HG03442 (cell line): ENCODE results near the gene DZIP3.
"Not testable (repeated sequence)": the region's sequence is repeated elsewhere in the genome, so short reads cannot be mapped to it uniquely, and the experiment has no call there.

Experiments used
- ATAC-seq: cut with Tn5 transposase; IDR thresholded peaks from one replicate; pipeline ENCODE4 v1.9.1; 2021; ENCODE audit warnings: mild to moderate bottlenecking, moderate library complexity; ENCODE audit not compliant: unreplicated experiment

DZIP3 gene

DNA sequence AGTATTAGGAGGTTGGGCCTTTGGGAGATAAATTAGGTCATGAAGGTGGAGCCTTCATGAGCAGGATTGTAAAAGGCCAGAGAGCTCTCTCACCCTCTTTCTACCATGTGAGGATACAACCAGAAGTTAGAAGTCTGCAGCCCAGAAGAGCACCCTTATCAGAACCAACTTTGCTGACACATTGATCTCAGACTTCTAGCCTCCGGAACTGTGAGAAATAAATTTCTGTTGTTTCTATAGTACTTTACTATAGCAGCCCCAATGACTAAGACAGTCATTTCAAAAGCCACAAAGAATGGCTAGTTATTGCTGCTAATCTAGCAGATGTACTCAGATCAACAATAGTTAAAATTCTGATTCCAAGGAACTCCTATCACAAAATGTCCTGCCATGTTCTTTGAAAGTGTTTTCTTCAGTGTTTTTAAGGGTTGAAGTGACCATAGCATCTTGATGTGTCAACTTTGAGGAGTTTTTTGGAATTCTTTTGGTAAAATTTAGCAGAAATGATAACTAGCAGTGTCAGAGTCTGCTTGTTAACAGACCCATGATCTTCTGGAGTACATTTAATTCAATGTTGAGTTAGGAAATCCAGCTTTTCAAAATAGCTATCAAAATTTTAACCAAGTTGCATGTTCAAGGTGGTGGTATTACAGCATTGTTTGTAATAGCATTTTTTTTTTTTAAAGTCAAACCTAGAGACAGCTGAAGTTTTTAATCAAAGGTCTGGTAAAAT is 10.3 kb downstream of the DZIP3 start:
- ATAC-seq, result no peak

DNA sequence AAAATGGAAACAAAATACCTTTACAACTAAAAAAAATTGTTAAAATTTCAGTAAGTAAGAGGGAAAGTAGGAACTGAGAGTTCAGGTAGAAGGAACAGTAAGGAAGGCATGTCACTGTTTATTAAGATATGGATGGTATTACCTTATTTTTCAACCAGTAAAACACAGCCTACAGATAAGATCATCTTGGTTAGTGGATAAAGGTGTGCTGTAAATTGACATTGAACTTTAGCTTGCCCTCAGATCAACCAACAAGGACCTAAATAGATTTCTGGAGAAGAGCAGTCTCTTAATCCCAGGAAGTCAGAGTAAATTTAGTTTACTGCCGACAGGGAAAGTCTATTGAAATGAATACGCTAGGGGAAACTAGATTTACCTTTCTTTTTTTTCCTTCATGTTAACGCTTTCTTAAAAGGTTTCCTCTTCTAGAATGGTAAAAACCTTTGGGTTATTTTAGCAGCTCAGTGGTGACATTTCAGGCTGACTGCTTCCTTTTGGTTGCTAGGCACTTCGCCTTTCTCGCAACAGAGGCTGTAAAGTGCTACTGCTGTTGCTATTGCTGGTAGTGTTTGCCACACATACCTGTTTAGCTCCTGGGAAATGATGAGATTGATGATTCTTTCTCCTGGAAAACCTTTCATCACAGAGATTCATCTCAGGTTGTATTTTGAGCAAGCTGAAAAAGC is 12.9 kb downstream of the DZIP3 start:
- peak; percentile 74 for ATAC-seq

DNA sequence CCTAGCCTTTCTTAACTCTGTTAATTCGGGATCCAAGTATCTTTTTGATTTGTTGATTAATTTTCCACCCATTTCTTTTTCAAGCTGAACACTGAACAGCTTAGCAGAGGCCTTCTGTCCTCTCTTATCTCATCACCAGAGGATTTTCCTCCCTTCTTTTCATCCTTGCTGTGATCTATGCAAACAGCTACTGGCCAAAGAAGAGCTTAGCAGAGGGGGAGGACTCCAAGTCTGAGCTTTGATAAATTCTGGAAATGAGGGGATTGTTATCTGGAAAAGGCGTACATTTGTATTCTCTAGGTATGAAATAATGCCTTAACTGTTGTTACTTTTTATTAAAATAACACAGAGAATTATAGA is 13.4 kb downstream of the DZIP3 start:
- ATAC-seq, result no peak

DNA sequence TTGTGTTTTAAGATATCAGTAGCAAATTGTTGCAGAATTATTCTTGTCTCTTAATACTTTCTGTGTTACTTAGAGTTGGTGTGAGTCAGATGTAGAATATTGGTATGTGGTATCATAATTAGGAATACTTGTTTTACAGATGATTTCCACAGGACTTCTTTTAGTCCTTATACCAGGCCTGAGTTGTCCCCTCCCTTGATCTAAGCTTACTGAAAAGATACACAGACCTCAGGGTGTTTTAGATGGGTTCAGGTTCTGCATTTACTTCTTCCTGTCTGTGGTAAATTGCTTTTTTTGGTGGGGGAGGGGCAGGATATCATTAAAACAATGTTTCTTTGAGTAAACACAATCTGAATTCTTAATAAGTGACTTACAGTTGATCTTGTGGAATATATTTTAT is 14.2 kb downstream of the DZIP3 start:
- ATAC-seq, result no peak

DNA sequence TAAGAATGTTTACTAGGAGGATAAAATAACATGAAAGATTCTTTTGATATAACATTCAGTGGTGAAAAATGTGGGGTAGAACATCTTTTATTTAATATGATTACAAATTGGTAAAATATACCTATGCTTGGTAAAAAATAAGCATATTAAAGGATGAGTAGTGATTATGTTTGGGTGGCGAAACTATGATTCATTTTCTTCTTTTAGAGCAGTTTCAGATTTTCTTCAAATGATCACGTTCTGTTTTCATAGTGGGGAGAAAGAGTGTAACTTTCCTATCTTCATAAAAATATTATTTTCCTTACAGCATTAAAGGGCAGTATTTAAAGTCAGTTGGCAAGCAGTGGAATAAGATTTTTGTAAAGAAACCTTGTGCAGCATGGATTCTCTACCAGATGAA is 15.5 kb downstream of the DZIP3 start:
- no peak for ATAC-seq

DNA sequence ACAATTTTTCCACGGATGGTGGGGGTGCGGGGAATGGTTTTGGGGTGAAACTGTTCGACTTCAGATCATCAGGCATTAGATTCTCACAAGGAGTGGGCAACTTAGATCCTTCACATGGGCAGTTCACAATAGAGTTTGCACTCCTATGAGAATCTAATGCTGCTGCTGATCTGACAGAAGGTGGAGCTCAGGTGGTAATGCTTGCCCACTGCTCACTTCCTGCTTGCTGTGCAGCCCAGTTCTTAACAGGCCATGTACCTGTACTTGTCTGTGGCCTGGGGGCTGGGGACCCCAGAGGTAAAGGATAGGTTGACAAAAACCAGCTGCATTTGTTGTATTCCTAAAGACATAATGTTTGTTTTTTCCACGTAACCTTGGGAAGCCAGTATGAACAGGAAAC is 16.0 kb downstream of the DZIP3 start:
- ATAC-seq, result no peak

DNA sequence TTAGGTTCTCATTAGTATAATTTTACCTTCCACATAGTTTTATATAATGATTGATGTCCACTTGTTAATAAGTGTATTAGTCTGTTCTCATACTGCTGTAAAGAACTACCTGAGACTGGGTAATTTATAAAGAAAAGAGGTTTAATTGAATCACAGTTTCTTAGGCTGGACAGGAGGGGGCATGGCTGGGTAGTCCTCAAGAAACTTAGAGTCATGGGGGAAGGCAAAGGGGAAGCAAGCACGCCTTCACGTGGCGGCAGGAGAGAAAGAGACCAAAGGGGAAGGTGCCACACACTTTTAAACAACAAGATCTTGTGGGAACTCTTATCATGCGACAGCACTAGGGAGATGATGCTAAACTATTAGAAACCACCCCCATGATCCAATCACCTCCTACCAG is 19.2 kb downstream of the DZIP3 start:
- ATAC-seq, result no peak

DNA sequence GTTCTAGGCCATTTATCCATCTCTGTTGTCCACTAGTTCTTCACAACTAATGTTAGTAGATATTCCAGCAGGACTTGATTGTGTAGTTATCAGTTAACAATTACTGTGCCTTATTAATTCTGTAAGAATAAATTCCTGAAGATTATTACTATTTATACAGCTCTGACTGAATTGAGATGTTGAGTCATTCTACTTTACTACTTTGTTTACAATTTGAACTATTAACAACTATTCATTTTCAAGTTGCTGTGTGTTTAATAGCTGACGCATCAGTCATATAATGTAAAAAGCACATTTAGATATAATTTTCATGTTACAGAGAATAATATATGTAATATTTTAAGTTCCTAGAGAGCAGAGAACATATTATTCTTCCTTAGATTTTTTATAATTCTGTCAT is 21.1 kb downstream of the DZIP3 start:
- no peak for ATAC-seq

DNA sequence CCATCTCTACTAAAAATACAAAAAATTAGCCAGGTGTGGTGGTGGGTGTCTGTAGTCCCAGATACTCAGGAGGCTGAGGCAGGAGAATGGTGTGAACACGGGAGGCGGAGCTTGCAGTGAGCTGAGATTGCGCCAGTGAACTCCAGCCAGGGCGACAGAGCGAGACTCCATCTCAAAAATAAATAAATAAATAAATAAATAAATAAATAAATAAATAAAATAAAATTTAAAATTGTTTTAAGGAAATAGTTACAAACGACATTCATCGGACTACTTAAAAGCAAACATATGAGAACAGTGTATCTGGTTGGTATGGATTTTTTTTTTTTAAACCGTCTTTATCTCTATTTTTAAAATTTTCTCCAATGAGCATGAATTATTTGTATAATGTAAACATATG is 26.6 kb downstream of the DZIP3 start:
- ATAC-seq, result not testable (repeated sequence)

DNA sequence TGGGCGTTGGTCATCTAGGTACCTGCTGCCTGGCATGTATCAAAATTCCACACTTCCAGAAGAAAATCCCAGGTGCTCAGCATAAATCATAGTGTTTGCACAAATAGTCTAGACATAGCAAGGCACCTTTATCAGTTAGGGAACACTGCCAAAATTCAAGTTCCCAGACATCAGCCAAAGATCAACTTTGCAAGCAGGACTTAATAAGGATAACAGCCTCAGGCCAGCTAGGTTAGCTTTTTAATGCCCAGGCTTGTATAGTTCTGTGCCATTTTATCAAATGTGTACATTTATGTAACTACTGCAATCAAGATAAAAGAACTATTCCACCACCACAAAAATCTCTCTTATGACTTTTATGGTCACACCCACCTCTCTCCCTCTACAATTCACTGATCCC is 30.7 kb downstream of the DZIP3 start:
- ATAC-seq, result no peak

DNA sequence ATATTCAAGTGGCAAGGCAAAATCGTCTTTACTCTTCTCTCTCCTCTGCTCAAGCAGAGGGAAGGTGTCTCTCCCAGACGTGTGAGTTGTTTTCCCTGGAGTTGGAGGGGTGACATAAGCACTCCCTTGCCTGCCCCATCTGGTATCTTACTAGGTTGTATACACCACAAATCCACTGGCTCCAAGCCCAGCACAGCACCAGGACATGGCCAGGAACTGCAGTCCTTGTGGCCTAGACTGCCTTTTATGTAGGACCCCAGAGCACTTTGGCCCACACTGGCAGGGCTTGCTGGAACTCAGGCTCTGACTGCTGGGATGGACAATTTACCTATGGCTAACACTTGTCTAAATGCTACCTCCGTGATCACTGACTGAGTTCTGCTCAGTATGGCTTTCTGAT is 34.0 kb downstream of the DZIP3 start:
- no peak for ATAC-seq

DNA sequence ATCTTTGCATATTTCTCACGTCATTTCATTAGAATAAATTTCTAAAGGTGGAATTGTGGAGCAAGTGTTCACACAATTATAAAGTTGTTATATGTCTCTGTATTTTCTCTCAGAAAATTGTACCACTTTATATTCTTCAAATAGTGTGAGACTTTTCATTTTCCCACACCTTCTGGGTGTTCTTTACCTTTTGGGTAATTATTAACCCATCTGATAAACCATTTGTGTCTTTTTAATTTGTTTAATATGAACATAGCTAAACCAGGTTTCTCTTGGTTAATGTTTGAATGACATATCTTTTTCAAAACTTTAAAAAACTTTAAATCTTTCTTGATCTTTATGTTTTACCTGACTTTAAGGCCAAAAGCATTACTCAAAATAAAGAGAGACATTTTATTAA is 40.5 kb downstream of the DZIP3 start:
- ATAC-seq, result no peak

DNA sequence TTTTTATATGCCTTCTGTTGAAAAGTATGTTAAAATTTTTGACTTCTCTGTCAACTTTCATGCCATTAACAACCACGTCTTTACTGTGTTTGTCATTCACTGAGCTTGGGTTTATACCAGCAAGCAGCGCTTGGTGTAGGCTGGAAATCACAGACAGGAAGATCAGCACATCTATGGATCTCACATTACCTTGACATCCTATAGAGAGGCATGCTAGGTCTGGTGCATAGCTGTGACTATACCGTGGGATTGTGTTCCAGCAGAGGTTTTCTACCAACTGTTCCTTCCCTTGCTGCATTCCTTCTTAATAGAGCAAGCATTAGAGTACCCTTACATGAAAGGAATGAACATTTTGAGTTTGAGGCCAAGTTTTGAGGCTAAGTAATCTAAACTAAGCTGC is 53.0 kb downstream of the DZIP3 start:
- ATAC-seq, result no peak

DNA sequence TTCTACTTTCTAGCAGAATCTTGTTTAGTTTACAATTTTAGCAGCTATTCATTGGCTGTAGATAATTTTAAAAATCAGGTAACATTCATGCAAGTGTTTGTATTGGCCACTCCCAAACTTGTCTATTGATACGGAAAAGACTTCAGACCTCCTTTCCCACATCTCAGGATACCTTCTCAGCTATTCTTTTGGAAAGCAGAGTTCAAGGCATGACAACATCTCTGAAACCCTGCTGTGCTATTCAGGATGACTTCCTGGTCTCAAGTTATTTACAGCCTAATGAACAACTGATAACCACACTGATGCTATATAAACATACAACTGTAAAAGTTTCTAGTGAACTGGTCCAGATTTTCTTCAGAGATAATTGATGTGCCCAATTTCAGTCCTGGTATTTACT is 55.8 kb downstream of the DZIP3 start:
- ATAC-seq, result no peak

DNA sequence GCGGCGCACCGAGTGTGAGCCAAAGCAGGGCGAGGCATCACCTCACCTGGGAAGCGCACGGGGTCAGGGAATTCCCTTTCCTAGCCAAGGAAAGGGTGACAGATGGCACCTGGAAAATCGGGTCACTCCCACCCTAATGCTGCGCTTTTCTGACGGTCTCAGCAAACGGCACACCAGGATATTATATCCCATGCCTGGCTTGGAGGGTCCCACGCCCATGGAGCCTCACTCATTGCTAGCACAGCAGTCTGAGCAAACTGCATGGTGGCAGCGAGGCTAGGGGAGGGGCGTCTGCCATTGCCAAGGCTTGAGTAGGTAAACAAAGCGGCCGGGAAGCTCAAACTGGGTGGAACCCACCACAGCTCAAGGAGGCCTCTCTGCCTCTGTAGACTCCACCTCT is 66.1 kb downstream of the DZIP3 start:
- not testable (repeated sequence) for ATAC-seq

DNA sequence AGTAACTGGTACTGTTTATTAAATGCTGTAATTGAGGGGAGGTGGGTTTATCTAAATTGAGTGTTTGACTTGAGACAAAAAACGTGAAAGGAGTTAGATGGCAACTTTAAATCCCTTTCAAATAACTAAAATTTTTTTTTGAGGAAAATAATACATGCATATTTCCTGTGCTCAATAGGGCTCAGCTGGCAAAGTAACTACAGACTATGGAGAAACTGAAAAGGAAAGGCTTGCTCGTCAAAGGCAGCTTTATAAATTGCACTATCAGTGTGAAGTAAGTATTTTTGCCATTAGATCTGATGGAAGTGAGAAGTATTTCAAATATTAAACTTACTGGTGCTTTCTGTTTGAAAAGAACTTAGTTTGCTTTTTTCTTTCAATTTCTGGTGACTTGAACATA is 72.2 kb downstream of the DZIP3 start:
- no peak for ATAC-seq

DNA sequence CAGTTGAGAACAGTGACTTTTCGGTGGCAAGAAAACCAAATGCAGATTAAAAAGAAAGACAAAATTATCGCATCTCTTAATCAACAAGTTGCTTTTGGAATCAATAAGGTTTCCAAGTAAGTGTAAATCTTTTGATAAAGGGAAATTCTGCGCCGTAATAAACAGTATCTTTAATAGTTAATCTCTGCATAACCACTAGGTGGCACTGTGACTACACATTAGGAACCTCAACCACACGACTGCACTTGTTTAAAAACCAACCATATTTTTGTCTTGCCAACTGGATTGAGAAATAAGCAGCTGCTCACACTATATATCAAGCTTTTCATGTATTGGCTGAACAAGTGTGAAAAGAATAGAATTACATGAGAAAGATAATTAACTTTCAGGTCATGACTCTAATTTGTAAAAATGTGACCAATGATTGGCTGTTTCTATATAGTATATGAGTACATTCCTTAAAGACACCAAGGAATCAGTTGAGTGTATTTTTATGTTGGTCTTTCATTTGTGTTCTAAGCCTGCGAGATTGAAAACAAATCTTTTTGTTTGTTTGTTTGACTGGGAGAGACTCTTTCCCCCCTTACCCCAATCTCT is 72.7 kb downstream of the DZIP3 start:
- ATAC-seq, result peak; percentile 80

DNA sequence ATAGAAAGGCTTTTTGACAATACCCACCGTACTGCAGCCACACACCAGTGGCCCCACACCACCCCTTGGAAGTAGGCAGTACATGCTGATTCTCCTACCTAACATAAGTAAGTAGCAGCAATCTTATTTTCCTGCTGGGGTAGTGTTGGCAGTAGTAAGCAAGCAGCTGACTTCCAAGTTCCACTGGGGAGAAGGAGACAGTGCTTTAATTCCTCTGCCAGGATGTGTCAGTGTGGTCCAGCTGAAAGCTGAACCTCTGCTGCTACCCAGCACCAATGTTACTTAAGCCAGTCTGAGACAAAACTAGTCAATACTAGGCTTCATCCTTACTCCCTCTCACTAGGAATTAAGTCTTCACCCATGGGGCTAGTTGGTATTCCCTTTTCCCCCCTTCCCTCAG is 74.7 kb downstream of the DZIP3 start:
- ATAC-seq, result no peak

DNA sequence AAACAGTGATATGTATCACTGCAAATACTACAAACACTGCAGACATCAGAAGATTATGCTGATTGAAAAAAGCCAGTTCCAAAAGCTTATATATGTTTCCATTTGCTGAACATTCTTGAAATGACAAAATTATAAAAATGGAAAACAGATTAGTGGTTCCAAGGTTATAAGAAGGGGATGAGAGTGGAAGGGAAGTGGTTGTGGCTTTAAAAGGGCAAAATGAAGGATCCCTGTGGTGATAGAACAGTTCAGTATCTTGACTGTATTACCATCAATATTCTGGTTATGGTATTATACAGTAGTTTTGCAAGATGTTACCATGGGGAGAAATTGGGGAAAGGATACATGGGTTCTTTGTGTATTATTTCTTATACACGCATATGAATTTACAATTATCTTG is 77.8 kb downstream of the DZIP3 start:
- ATAC-seq, result no peak

DNA sequence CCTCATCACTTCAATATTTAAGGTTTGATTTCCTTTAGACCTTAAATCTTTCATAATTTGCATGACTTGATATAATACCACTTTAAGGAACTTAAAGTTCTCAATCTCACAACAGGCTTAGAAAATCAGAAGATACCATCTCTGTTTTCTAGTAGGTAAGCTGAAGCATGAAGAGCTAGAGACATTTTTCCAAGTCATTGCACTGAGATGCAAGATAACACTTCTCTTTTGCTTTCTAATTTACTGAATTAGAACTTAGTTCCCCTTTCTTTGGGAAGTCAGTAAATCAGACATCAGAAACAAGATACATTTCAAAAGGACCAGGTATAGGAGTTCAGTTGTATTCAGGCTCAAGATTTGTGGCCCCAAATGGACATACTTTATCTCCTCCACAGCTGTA is 79.7 kb downstream of the DZIP3 start:
- ATAC-seq, result peak; percentile 56

DNA sequence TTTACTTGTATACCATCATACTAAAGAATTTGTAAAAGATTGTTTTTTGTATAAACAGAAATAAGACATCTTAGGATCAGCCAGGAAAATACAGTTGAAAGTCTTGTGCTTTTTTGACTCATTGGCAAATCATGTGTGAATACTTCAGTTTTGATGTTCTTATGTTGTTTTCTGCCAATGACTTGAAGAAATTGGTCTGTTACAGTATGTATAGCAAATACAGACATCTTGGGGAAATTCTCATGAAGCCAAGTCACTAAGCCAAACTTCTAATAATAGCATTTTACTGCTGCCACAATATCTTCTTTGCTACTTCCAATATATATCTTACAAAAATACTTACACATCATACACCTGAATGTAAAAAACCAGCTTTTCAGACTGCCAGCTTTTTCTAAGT is 83.2 kb downstream of the DZIP3 start:
- ATAC-seq, result no peak

DNA sequence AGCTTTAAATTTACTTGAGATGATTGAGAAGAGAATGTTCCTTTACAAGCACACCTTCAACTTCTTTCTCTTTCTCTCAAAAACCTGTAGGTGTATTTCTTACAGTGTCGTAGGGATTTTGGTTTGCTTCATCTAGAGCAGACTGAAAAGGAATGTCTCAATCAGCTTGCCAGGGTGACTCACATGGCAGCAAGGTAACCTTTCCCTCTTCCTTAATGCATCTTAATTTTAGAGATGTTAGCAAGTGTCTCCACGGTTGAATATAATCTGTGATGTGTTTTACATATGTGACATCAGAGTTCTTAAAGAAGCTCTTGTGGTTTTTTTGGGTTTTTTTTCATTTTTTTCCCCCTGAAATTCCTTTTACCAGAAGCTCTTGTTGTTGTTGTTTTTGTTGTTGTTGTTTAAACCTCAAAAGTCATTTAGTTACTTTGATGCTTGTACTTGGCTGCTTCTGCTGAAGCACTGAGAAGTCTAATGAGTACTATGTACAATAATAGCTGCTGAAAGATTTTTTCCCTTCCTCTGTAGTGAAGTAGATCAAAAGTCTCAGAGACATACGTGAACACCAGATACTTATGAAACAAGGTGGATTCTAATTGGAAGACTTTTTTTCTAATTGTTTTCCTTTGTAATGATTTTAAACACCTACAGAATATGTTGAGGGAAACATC is 84.6 kb downstream of the DZIP3 start:
- ATAC-seq, result peak; percentile 46
